Stimulated activated CD4-positive, alpha-beta T cell treated with anti-CD3 and anti-CD28 coated beads, Interleukin-15, amount 100 ng/mL, for 1 hour (primary cell): ENCODE data around the gene FAM234A.
"Not testable (repeated sequence)": the region's sequence is repeated elsewhere in the genome, so short reads cannot be mapped to it uniquely, and the experiment has no call there.

Experiments used
- DNase-seq, 2 donors: peaks; one replicate each; pipeline ENCODE4 v3.0.0-alpha.2; 2020; ENCODE audit warnings: low read depth in 1 of 2, low spot score in 1 of 2

FAM234A gene

GRCh38 chr16:263944-264343 lies 29.3 kb downstream of the FAM234A start:
- no peak for DNase-seq

- no peak for DNase-seq
Observed at GRCh38 chr16:264440-264951, 29.9 kb downstream of the FAM234A start.

- DNase-seq: no peak
Observed at GRCh38 chr16:265002-265529, 30.4 kb downstream of the FAM234A start.

GRCh38 chr16:265711-266110 lies 31.1 kb downstream of the FAM234A start:
- DNase-seq: no peak

DNA sequence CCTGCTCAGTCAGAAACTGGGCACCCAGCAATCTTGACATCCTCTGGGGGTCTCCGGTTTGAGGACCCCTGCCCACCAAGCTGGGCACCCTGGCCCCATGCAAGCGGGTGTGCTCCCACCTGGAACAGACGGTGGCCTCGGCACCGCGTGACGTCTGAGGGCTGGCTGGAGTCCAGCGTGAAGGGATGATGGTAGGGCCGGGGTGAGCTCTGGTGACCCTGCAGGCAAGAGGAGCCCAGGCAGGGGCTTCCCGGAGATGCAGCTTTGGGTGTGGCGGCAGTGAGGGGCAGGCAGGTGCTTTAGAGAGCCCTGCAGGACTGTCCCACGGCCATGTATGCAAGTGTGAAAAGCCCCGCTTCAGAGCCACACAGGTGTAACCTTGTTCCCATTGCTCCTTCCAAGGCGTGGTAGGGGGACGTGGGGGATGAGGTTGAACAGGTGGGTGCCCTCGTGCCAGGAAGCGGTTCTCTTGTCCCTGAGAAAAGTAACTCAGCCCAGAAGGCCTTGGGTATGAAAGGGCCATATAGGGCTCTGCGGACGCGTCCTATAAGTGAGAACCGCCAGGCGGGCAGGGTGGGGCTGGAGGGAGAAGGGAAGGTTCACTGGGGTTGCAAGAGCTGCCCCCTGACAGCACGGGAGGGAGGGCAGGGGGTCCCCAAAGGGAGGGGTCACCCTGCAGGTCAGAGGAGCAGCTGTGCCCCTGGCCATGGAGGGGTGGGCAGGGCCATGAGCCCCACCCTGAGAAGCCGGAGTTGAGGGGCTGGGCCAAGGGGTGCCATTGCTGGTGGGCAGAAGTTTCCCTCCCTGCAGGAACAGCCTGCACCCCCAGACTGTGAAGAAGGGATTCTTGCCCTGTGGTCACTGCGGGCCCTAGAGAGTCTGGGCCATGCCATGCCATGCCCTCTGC lies 31.9 kb downstream of the FAM234A start:
- DNase-seq: no peak

GRCh38 chr16:267562-267961 lies 32.9 kb downstream of the FAM234A start:
- not testable (repeated sequence) for DNase-seq

GRCh38 chr16:268141-269053 lies 33.8 kb downstream of the FAM234A start:
- DNase-seq: no peak

DNA sequence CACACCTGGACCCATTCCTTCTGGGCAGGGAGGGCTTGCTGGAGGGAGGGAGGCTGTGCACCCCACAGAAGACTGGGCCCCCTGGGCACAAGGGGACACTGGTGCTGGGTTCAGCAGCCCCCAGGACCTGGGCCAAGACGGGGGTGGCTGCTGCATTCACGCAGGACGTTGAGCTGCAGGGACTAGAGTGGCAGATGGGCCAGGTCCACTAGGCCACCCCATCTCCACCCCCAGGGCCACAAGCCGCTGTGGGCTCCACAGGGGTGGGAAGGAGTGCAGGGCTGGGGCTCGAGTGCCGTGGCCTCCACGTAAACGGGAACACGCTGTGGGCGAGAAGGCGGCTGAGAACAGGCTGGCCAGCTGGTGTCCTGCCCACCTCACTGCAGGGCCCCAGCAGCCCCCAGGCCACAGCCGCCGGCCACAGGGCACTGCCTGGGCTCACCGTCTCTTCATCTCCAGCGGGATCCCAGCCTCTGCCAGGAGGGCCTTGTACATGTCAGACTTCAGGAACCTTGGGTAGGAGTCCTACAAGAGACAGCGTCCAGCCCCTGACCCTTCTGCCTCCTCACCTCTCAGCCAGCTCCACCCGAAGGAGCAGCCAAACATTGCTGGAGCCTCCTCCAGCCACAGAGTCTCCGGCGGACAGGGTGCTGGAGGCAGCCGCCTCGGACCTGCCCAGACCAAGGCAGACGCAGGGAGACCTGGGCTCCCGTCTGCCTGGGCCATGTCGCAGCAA lies 34.6 kb downstream of the FAM234A start:
- no peak for DNase-seq

DNA sequence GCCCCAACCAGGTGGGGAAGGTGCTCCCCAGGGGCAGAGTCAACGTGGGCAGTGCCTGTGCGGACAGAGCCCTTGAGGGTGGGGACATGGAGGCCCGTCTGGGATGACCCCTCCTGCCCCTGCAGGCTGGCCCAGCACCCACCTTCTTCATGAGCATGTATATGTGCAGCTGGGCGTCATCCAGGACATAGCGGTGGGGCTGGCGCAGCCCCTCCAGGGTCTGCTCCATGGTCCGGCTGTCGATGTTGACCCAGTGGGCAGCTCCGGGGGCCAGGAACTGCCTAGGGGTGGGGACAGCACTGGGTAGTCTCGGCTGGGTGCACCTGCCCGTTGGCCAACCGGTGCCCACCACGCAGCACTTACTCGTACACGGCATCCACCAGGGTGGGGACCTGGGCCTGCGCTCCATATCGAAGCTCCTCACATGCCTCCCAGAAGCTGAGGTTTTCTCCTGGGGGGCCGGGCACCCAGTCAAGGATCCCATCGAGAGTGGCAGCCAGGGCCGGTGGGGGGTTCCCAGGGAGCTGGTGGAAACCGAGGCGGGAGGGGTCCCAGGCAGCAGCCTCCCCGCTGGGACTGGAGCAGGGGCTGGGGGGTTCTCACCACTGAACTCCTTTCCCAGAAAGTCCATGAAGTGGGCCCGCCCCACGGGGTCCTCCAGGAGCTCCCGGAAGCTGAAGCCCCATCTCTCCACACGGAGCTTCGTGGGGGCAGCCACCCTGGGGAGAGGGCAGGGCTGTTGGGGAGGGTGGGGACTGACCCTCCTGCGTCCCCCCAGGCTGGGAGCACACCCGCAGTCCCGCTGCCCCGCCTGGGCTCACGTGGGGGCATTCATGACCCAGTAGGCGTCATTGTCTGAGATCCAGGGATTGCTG lies 36.0 kb downstream of the FAM234A start:
- DNase-seq: no peak

DNA sequence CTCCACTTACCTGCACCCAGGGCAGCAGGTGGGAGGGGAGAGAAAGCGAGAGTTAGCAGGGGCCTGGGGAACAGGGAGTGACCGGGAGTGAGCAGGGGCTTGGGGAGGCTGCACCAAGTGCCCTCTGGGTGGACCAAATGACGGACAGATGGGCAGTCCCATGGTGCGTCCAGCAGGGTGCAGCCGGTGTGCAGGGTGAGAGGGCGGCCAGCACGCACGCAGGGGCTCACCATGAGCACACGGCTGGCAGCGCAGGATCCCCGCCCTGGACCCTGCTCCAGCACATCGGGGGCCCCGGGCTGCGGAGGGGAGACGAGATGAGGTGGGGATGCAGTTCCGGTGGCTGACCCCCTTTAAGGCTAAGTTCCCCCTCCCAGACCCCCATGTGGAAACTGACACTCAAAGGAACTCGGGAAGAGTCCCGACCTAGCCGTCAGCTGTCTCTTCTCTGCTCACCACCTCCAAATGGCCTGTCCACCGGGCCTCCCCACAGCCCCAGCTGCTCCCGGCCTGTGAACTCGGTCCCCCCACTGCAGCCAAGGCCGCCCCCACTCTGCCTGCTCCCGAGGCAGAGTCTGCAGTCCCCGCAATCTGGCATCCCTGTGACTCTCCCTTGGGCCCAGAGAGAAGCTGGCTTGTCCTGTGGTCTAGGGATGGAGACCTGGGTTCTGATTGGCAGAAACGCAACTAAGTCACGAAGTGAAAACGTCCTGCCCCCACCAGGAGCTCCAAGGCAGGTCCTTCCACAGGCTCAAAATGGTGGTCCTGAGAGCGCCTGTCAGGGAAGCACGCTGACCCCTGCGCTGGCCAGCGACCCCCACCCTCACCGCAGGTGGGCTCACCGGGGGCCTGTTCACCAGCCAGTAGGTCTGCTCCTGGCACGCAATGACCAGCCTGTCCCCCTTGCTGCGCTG lies 38.3 kb downstream of the FAM234A start:
- DNase-seq: no peak

GRCh38 chr16:273547-274421 lies 39.2 kb downstream of the FAM234A start:
- no peak for DNase-seq

DNA sequence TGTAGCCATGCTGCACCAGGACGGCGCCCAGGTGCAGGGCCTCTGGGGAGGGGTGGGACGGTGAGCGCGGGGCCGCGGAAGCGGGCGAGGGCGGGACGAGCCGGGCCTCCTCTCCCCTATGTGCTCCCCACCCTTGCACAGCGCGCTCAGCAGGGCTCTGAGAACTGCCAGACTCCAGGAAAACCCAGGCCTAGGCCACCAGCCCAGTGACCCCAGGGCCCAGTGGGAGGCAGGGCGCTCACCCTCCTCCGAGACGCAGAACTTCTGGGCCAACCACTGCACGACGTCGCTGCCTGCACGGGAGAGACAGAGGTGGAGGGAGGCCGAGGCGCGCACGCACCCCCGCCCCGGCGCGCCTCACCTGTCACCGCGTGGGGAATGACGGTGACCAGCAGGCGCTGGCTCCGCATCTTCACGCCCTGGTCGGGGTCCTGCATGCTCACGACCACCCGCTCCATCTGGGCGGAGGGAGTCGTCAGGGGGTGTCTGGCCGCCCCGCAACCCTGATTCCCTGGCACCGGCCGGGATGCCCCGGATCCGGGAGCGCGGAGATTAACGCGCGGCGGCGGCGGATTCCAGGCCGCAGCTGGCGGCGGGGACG lies 40.5 kb downstream of the FAM234A start:
- no peak for DNase-seq

GRCh38 chr16:275786-276232 lies 41.2 kb downstream of the FAM234A start, which contains the start of gene RGS11:
RGS11 (minus strand) TSS chr16:275944; CDS start chr16:275911, 33 bp downstream.
- DNase-seq: no peak

- DNase-seq: no peak
Observed at GRCh38 chr16:276426-277077, 41.9 kb downstream of the FAM234A start.

DNA sequence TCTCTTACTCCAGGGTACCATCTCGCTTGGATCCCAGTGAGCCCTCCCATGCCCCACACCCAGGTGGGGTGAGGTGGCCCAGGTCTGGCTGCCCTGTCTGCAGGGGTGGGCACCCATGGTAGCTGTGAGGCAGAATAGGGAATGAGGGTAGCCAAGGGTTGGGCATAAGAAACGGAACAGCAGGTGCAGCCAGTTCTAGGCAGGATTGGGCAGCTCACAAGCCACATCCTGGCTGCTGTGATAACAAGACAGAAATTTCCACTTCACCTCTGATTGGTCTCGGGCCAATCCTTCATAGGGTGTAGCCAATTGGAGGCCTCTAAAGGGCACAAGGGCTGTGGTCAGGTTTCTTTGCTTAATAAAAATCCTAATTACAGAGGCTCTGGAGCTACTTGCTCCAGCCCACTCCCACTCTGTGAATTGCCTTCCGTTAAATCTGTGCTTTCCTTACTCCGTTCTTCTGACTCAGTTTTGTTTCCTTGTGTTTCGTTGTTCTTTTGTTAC lies 44.3 kb downstream of the FAM234A start:
- no peak for DNase-seq

GRCh38 chr16:279531-279930 lies 44.9 kb downstream of the FAM234A start:
- DNase-seq: no peak
